SK-N-SH treated with all-trans-retinoic acid at 6 μM for 48 hours (cell line): ENCODE measurements around the gene PLA2G4A.

Source experiments
- ATAC-seq: fragments of 200-7000 bp; cut with Tn5 transposase; 3 replicates; pipeline ENCODE4 v1.9.1; 2020; ENCODE audit warnings: mild to moderate bottlenecking, moderate library complexity
- ESRRG ChIP-seq: fragments of 250-450 bp; sonication (Bioruptor Pico); IDR thresholded peaks from 2 replicates; pipeline ENCODE4 v1.6.1; 2021; ENCODE audit warnings: mild to moderate bottlenecking
- GLIS3 ChIP-seq: fragments of 250-450 bp; sonication (Bioruptor Pico); IDR thresholded peaks from 2 replicates; pipeline ENCODE4 v1.5.0; 2020; ENCODE audit warnings: mild to moderate bottlenecking, moderate library complexity
- ISL1 ChIP-seq: fragments of 250-450 bp; sonication (Bioruptor Pico); IDR thresholded peaks from 2 replicates; pipeline ENCODE4 v2.1.2; 2022; ENCODE audit warnings: mild to moderate bottlenecking, moderate library complexity
- OSR1 ChIP-seq: fragments of 250-450 bp; sonication (Bioruptor Pico); IDR thresholded peaks from 2 replicates; pipeline ENCODE4 v1.8.0; 2022; ENCODE audit warnings: moderate library complexity, mild to moderate bottlenecking, inconsistent platforms
- PPARA ChIP-seq: fragments of 250-450 bp; sonication (Bioruptor Pico); IDR thresholded peaks from 2 replicates; pipeline ENCODE4 v1.5.0; 2020; ENCODE audit warnings: mild to moderate bottlenecking, borderline replicate concordance
- TOX ChIP-seq: fragments of 250-450 bp; sonication (Bioruptor Pico); IDR thresholded peaks from 2 replicates; pipeline ENCODE4 v1.8.0; 2021; ENCODE audit warnings: mild to moderate bottlenecking, moderate library complexity, borderline replicate concordance
- ZC3H10 ChIP-seq: fragments of 250-450 bp; sonication (Bioruptor Pico); IDR thresholded peaks from 2 replicates; pipeline ENCODE4 v1.5.1; 2021; ENCODE audit warnings: mild to moderate bottlenecking, moderate library complexity
- ZFP3 ChIP-seq: fragments of 250-450 bp; sonication (Bioruptor Pico); IDR thresholded peaks from 2 replicates; pipeline ENCODE4 v1.5.0; 2020; ENCODE audit warnings: mild to moderate bottlenecking, moderate library complexity
- ZFP30 ChIP-seq: fragments of 450-650 bp; formaldehyde crosslinking; IDR thresholded peaks from 2 replicates; pipeline ENCODE4 v1.5.0; 2022; ENCODE audit warnings: mild to moderate bottlenecking, moderate library complexity
- ZNF565 ChIP-seq: fragments of 450-650 bp; formaldehyde crosslinking; conservative IDR thresholded peaks from 2 replicates; pipeline ENCODE4 v1.5.0; 2020; ENCODE audit warnings: low read depth, mild to moderate bottlenecking, moderate library complexity
- ZNF70 ChIP-seq: fragments of 450-650 bp; formaldehyde crosslinking; IDR thresholded peaks from 2 replicates; pipeline ENCODE4 v1.5.0; 2020; ENCODE audit warnings: mild to moderate bottlenecking, moderate library complexity
- ZNF8 ChIP-seq: fragments of 450-650 bp; formaldehyde crosslinking; IDR thresholded peaks from 2 replicates; pipeline ENCODE4 v1.5.0; 2020; ENCODE audit warnings: mild to moderate bottlenecking, moderate library complexity
- TF ChIP-seq, protein P1 (sequence below): fragments of 250-450 bp; sonication (Bioruptor Pico); IDR thresholded peaks from 2 replicates; pipeline ENCODE4 v1.8.0; 2021; ENCODE audit warnings: low read depth, mild to moderate bottlenecking, moderate library complexity, borderline replicate concordance
- TF ChIP-seq, protein P2 (sequence below): fragments of 250-450 bp; sonication (Bioruptor Pico); IDR thresholded peaks from 2 replicates; pipeline ENCODE4 v1.5.0; 2020; ENCODE audit warnings: mild to moderate bottlenecking, moderate library complexity
- TF ChIP-seq, protein P3 (sequence below): fragments of 250-450 bp; sonication (Bioruptor Pico); IDR thresholded peaks from 2 replicates; pipeline ENCODE4 v1.5.1; 2020; ENCODE audit warnings: low read depth, mild to moderate bottlenecking, moderate library complexity
- TF ChIP-seq, protein P4 (sequence below): fragments of 250-450 bp; sonication (Bioruptor Pico); IDR thresholded peaks from 2 replicates; pipeline ENCODE4 v1.8.0; 2020; ENCODE audit warnings: mild to moderate bottlenecking, moderate library complexity, borderline replicate concordance
- TF ChIP-seq, protein P5 (sequence below): fragments of 250-450 bp; sonication (Bioruptor Pico); IDR thresholded peaks from 2 replicates; pipeline ENCODE4 v1.5.1; 2021; ENCODE audit warnings: mild to moderate bottlenecking, moderate library complexity

The PLA2G4A gene

DNA sequence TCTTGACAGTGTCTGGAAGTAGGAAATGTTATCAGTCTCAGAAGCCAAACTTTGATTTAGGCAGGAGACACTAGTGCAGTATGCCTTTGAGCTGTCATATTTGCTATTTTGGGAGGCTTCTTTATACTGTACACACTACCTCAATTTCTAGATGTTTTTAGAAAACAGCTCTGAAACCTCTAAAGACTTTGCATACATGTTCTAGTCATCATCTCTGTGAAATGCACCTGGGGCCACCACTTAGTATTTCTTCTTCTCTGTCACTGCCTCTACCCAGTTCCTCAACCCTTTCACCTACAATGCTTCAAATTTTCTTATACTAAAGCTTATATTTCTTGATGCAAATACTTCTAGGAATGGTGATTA, 29.1 kb upstream of the PLA2G4A start:
- ATAC-seq, result no peak
- TF ChIP-seq, protein P1, sequence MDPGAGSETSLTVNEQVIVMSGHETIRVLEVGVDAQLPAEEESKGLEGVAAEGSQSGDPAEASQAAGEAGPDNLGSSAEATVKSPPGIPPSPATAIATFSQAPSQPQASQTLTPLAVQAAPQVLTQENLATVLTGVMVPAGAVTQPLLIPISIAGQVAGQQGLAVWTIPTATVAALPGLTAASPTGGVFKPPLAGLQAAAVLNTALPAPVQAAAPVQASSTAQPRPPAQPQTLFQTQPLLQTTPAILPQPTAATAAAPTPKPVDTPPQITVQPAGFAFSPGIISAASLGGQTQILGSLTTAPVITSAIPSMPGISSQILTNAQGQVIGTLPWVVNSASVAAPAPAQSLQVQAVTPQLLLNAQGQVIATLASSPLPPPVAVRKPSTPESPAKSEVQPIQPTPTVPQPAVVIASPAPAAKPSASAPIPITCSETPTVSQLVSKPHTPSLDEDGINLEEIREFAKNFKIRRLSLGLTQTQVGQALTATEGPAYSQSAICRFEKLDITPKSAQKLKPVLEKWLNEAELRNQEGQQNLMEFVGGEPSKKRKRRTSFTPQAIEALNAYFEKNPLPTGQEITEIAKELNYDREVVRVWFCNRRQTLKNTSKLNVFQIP (CRISPR knock-in tag), result no peak
- no peak for TF ChIP-seq ZNF8 (CRISPR knock-in tag)
- TF ChIP-seq, protein P2, sequence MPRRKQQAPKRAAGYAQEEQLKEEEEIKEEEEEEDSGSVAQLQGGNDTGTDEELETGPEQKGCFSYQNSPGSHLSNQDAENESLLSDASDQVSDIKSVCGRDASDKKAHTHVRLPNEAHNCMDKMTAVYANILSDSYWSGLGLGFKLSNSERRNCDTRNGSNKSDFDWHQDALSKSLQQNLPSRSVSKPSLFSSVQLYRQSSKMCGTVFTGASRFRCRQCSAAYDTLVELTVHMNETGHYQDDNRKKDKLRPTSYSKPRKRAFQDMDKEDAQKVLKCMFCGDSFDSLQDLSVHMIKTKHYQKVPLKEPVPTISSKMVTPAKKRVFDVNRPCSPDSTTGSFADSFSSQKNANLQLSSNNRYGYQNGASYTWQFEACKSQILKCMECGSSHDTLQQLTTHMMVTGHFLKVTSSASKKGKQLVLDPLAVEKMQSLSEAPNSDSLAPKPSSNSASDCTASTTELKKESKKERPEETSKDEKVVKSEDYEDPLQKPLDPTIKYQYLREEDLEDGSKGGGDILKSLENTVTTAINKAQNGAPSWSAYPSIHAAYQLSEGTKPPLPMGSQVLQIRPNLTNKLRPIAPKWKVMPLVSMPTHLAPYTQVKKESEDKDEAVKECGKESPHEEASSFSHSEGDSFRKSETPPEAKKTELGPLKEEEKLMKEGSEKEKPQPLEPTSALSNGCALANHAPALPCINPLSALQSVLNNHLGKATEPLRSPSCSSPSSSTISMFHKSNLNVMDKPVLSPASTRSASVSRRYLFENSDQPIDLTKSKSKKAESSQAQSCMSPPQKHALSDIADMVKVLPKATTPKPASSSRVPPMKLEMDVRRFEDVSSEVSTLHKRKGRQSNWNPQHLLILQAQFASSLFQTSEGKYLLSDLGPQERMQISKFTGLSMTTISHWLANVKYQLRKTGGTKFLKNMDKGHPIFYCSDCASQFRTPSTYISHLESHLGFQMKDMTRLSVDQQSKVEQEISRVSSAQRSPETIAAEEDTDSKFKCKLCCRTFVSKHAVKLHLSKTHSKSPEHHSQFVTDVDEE (CRISPR knock-in tag), result no peak

DNA sequence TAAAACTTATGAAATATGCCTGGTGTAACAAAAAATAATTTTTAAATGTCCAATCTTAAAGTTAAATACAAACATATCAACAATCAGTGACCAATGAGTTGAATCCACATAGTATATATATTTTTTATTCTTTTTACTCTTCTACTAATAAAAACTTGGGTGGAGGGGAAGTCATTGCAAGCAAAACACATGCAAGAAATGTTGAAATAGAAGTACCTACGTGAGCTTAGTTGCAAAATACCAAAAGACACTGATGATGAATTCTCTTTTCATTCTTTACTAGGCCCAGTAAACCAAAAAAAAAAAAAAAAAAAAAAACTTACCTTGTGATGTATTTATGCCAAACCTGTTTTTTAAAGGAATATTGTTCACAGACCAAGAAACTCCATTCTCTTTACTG, 26.4 kb upstream of the PLA2G4A start:
- TF ChIP-seq, protein P3, sequence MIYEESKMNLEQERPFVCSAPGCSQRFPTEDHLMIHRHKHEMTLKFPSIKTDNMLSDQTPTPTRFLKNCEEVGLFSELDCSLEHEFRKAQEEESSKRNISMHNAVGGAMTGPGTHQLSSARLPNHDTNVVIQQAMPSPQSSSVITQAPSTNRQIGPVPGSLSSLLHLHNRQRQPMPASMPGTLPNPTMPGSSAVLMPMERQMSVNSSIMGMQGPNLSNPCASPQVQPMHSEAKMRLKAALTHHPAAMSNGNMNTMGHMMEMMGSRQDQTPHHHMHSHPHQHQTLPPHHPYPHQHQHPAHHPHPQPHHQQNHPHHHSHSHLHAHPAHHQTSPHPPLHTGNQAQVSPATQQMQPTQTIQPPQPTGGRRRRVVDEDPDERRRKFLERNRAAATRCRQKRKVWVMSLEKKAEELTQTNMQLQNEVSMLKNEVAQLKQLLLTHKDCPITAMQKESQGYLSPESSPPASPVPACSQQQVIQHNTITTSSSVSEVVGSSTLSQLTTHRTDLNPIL (CRISPR knock-in tag), result no peak
- TF ChIP-seq, protein P4, sequence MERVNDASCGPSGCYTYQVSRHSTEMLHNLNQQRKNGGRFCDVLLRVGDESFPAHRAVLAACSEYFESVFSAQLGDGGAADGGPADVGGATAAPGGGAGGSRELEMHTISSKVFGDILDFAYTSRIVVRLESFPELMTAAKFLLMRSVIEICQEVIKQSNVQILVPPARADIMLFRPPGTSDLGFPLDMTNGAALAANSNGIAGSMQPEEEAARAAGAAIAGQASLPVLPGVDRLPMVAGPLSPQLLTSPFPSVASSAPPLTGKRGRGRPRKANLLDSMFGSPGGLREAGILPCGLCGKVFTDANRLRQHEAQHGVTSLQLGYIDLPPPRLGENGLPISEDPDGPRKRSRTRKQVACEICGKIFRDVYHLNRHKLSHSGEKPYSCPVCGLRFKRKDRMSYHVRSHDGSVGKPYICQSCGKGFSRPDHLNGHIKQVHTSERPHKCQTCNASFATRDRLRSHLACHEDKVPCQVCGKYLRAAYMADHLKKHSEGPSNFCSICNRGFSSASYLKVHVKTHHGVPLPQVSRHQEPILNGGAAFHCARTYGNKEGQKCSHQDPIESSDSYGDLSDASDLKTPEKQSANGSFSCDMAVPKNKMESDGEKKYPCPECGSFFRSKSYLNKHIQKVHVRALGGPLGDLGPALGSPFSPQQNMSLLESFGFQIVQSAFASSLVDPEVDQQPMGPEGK (CRISPR knock-in tag), result no peak
- TF ChIP-seq ESRRG (CRISPR knock-in tag), result no peak
- no peak for TF ChIP-seq ZC3H10 (CRISPR knock-in tag)
- TF ChIP-seq, protein P2 (CRISPR knock-in tag), result no peak
- TF ChIP-seq OSR1, result no peak
- TF ChIP-seq ZNF70 (CRISPR knock-in tag), result no peak
- no peak for TF ChIP-seq ISL1 (CRISPR knock-in tag)
- TF ChIP-seq ZFP3, result no peak
- TF ChIP-seq, protein P5, sequence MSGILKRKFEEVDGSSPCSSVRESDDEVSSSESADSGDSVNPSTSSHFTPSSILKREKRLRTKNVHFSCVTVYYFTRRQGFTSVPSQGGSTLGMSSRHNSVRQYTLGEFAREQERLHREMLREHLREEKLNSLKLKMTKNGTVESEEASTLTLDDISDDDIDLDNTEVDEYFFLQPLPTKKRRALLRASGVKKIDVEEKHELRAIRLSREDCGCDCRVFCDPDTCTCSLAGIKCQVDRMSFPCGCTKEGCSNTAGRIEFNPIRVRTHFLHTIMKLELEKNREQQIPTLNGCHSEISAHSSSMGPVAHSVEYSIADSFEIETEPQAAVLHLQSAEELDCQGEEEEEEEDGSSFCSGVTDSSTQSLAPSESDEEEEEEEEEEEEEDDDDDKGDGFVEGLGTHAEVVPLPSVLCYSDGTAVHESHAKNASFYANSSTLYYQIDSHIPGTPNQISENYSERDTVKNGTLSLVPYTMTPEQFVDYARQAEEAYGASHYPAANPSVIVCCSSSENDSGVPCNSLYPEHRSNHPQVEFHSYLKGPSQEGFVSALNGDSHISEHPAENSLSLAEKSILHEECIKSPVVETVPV, result no peak
- TF ChIP-seq PPARA, result no peak
- TF ChIP-seq ZFP30 (CRISPR knock-in tag), result no peak
- TF ChIP-seq, protein P1 (CRISPR knock-in tag), result no peak
- no peak for TF ChIP-seq TOX (CRISPR knock-in tag)
- no peak for TF ChIP-seq GLIS3 (CRISPR knock-in tag)
- TF ChIP-seq ZNF8 (CRISPR knock-in tag), result no peak
- no peak for TF ChIP-seq ZNF565 (CRISPR knock-in tag)
- no peak for ATAC-seq
